ENCODE measurements around the gene ADCY5.

Gene ADCY5

DNA sequence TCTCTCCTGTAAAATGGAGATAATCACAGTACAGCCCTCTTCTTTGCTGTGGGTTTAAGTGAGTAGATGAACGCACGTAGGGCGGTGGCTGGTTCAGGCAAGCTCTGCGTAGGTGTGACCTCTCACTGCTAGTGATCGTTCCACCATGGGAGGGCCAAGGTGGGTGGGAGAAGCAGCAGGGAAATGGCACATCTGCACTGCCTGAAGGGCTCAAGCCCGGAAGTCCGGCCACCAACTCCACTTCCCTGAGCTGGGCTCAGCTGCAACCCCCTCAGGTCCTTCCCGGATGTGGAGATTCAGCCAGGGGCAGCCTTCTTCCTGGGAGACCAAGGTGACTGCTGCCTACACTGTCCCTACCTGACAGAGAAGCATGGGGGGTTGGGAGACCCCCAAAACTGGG lies 102.9 kb downstream of the ADCY5 start:
- no peaks in the 10 kb centered on the region for H3K79me2 ChIP-seq (ENCODE audit: insufficient read depth, low read length)
- H3K27ac ChIP-seq (ENCODE audit: low read length) = no peak overlapping the region
- no peak overlapping the region for H3K9ac ChIP-seq (ENCODE audit: low read depth, low read length)
- H3K36me3 ChIP-seq (ENCODE audit: insufficient read depth, low read length) = no peaks in the 10 kb centered on the region
- H3K9me3 ChIP-seq (ENCODE audit: insufficient read depth, low read length, severe bottlenecking) = no peaks in the 10 kb centered on the region
- no peak overlapping the region for H3K4me3 ChIP-seq (ENCODE audit: low read depth in 1 of 2, low read length in 2 of 2)
- peaks cover 12% of the 10 kb centered on the region; the same call in 1 of the 2 replicates for H4K20me1 ChIP-seq (ENCODE audit: insufficient read depth, low read length)
- no peak for TF ChIP-seq EZH2 (IDR thresholded peaks at IDR 0.05; ENCODE audit: borderline replicate concordance, low read depth, low read length, severe bottlenecking)
- no peak for TF ChIP-seq CTCF (IDR thresholded peaks at IDR 0.05; ENCODE audit: borderline replicate concordance, extremely low read depth, low read length, poor library complexity, severe bottlenecking)
- peaks cover 12% of the 10 kb centered on the region for H3K27me3 ChIP-seq (ENCODE audit: insufficient read depth, low read length, poor library complexity)
- H3K4me2 ChIP-seq (ENCODE audit: insufficient read depth, low read length) = no peak overlapping the region
- ATAC-seq (ENCODE audit: insufficient read depth, low read depth) (no peak), DNase-seq (no peak)
- no peak overlapping the region for H2AFZ ChIP-seq (ENCODE audit: low read depth, low read length)
- no peaks in the 10 kb centered on the region for H3K4me1 ChIP-seq (ENCODE audit: insufficient read depth, low read length)

DNA sequence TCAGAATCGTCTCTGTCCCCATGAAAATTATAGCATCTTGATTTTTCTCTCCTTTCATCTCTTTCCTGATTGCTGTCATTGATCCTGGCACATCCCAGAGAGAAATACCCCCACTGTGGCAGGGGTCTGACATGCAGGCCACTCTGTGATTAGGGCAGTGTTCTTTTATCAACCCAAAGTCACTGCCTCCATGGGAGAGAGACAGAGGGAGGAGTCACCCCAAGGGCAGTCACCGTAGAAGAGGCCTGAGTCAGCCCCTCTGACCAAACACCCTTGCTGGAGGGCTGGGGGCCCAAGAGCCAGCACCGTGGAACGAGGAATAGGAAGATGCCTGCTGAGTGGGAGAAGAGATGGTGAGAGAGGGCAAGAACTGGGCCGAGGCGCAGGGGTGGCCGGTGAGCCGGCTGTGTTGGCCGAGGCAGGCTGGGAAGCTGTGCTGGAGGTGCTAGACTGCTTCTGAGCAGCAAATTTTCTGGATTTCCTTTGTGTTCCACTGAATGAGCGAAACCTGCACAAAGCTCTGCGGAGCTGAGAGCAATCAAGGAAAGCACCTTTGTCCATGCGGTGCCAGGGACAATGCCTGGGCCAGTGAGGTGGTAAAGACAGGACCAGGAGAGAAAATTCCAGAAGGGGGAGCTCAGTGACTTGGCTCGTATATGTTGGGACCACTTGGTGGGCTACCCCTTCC lies 103.8 kb downstream of the ADCY5 start:
- H3K36me3 ChIP-seq (ENCODE audit: insufficient read depth, low read length) = no peaks in the 10 kb centered on the region
- DNase-seq (no peak), ATAC-seq (ENCODE audit: insufficient read depth, low read depth) (no peak)
- H3K4me1 ChIP-seq (ENCODE audit: insufficient read depth, low read length) = no peaks in the 10 kb centered on the region
- no peak overlapping the region for H3K27ac ChIP-seq (ENCODE audit: low read length)
- TF ChIP-seq CTCF (IDR thresholded peaks at IDR 0.05; ENCODE audit: borderline replicate concordance, extremely low read depth, low read length, poor library complexity, severe bottlenecking) (no peak), EZH2 (IDR thresholded peaks at IDR 0.05; ENCODE audit: borderline replicate concordance, low read depth, low read length, severe bottlenecking) (no peak)
- H2AFZ ChIP-seq (ENCODE audit: low read depth, low read length) = no peak overlapping the region
- H4K20me1 ChIP-seq (ENCODE audit: insufficient read depth, low read length) = peaks cover 12% of the 10 kb centered on the region; the same call in 1 of the 2 replicates
- H3K9ac ChIP-seq (ENCODE audit: low read depth, low read length) = no peak overlapping the region
- H3K9me3 ChIP-seq (ENCODE audit: insufficient read depth, low read length, severe bottlenecking) = no peaks in the 10 kb centered on the region
- peaks cover 10% of the 10 kb centered on the region for H3K27me3 ChIP-seq (ENCODE audit: insufficient read depth, low read length, poor library complexity)
- H3K4me3 ChIP-seq (ENCODE audit: low read depth in 1 of 2, low read length in 2 of 2) = no peak overlapping the region
- H3K79me2 ChIP-seq (ENCODE audit: insufficient read depth, low read length) = no peaks in the 10 kb centered on the region
- H3K4me2 ChIP-seq (ENCODE audit: insufficient read depth, low read length) = no peak overlapping the region

DNA sequence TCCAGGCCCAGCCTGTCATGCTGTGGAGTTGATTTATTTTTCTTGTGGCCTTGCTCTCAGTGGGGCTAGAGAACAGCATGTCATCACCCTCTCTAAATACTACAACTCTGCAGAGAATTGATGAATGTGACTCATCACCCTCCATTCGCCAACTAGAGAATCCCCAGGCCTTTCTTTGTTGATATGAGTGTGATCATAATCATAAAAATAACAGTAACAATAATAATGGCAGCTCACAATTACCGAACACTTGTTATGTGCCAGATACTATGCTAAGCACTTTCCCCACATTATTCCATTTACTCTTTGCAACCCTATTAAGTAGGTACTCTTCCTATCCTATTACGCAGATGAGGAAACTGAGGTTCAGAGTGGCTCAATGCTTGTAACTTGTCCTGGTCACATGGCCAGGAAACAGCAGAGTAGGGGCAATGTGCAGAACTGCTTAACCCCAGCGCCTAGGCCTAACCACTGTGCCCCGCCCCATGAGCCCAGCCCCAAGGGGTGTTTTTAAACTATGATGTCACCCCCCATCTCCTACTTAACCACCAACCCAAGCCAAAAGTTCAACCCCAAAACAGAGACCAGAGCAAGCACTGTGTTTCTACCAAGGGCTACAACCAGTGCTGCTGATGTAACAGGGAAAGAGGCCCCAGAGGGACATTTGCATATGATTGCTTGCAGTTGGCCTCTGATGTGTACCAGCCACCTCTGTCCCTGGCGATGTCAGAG lies 104.5 kb downstream of the ADCY5 start:
- no peak overlapping the region for H2AFZ ChIP-seq (ENCODE audit: low read depth, low read length)
- peaks cover 12% of the 10 kb centered on the region; the same call in 1 of the 2 replicates for H4K20me1 ChIP-seq (ENCODE audit: insufficient read depth, low read length)
- no peaks in the 10 kb centered on the region for H3K4me1 ChIP-seq (ENCODE audit: insufficient read depth, low read length)
- no peaks in the 10 kb centered on the region for H3K36me3 ChIP-seq (ENCODE audit: insufficient read depth, low read length)
- DNase-seq (no peak), ATAC-seq (ENCODE audit: insufficient read depth, low read depth) (peak; percentile 48; the same call in 1 of the 3 replicates)
- no peaks in the 10 kb centered on the region for H3K9me3 ChIP-seq (ENCODE audit: insufficient read depth, low read length, severe bottlenecking)
- no peak overlapping the region for H3K4me3 ChIP-seq (ENCODE audit: low read depth in 1 of 2, low read length in 2 of 2)
- no peak overlapping the region for H3K27ac ChIP-seq (ENCODE audit: low read length)
- H3K79me2 ChIP-seq (ENCODE audit: insufficient read depth, low read length) = no peaks in the 10 kb centered on the region
- H3K4me2 ChIP-seq (ENCODE audit: insufficient read depth, low read length) = no peak overlapping the region
- no peak overlapping the region for H3K9ac ChIP-seq (ENCODE audit: low read depth, low read length)
- no peak for TF ChIP-seq EZH2 (IDR thresholded peaks at IDR 0.05; ENCODE audit: borderline replicate concordance, low read depth, low read length, severe bottlenecking)
- TF ChIP-seq CTCF (IDR thresholded peaks at IDR 0.05; ENCODE audit: borderline replicate concordance, extremely low read depth, low read length, poor library complexity, severe bottlenecking) = no peak
- H3K27me3 ChIP-seq (ENCODE audit: insufficient read depth, low read length, poor library complexity) = peaks cover 10% of the 10 kb centered on the region
